Measurements from ENCODE around the gene PDZD4.

The PDZD4 gene

DNA sequence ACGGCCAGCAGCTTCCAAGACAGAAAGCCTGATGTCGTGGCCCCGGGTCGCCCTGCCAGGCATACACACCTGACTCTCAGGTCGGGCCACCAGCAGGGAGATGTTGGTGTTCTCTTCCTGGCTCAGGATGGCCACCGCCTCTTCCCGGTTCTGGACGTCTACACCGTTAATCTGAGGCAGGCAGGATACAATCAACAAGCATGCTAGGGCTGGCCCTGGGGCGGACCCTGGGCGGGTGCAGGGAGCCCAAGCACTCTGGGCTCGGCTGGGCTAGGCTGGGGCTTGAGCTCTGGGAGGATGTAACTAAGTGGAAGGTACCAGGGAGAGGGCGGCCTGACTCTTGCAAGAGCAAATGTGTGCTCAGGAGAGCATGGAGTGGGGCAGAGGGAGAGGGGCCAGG is 24.9 kb downstream of the PDZD4 start:
- no peak for DNase-seq (ENCODE audit: low read depth)

DNA sequence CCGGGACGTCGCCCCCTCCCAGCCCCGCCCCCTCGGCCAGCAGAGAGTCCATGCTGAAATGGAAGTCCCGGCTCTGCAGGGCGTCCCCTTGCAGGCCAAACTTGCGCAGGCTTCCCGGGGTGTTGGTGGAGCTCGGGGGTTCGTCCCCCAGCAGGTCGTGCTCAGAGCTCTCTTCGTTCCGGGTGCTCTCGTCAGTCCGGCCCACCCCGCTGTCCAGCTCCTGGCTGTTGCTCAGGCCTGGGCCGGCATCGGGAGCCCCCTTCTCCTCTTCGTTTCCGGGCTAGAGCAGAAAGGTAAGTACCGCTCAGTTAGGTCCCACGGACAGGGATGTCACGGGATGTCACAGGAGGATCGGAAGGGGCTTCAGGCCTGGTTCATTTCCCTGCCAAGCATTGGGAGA is 25.7 kb downstream of the PDZD4 start:
- no peak for DNase-seq (ENCODE audit: low read depth)

DNA sequence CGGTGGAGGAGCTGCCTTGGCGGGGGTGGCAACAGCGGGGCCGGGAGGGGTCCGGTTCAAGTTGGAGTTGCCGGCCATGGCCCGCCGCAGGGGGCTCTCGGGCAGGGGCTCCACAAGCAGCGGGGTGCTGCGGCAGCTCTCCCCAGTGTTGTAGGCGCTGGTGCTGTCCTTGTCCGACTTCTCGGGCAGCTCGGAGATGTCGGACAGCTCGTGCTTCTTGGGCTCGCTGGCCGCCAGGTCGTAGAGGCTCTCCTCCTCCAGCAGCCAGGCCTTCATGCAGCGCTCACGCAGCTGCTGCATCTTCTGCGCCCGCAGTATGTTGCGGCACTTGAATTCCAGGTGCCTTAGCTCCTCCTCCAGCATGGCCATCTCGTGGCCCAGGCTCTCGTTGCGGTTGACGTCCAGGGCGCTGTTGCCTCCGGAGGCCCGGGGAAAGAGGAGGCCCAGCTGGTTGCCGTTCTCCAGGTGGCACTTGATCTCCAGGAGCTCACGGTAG is 26.2 kb downstream of the PDZD4 start:
- DNase-seq (ENCODE audit: low read depth): no peak

DNA sequence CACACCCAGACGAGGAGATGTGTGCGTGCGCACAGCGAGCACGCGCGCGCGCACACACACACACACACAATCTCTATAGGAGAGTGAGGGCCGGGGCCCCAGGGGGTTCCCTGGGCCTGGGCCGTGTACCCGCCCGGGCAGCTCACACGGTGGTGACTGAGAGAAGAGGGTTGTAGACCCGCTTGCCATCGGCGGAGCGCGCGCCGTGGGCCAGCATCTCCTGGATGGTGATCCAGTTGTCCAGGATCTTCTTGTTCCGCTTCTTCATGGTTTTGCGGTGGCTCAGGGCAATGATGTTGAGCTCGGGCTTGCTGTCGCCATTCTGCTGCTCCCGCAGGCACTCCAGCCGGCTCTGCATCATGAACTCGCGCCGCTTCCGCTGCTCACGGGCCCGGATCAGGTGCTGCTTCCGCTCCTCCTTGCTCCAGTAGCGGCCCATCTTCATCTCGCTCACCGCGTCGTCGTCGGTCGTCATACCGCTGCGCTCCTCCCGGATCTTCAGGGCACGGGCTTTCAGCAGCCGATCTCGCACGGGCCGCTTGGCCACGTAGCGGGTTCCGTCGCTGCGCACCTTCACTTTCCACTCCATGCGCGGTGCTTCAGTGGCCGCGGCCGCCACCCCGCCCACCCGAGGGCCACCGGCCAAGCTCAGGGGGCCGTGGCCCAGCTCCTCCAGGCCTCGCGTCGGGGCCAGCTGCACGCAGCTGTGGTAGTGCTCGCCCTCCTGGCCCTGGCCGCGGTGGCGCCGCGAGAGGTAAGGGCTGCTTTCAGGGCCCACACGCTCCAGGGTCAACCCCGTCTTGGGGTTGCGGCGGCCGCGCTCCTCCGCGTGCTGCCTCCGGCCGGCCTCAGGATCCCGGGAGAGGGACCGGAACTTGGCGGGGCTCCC is 26.9 kb downstream of the PDZD4 start:
- DNase-seq (ENCODE audit: low read depth): no peak

DNA sequence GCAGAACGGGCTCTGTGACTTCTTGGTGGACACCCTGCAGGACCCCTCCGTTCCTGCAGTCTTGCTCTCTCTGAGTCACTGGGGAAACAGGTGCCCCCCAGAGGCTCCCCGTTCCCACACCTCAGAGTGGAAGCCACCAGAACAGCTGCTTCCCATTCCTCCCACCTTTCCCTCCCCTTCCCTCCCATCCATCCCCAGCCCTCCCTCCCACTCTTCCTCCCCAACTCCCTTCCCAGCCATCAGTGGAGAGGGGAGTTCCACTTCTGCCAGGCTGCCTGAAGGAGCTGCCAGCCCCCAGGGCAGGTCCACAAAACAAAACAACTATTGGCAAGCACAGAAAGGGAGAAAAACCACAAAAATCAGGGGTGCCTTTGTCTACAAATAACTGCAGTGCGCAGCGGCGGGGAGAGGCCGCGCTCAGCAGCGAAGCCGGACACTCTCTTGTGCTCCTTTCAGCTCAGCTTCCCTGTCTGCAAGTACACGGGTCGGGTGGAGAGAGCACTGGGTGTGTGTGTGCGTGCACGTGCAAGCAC is 27.8 kb downstream of the PDZD4 start:
- no peak for DNase-seq (ENCODE audit: low read depth)

DNA sequence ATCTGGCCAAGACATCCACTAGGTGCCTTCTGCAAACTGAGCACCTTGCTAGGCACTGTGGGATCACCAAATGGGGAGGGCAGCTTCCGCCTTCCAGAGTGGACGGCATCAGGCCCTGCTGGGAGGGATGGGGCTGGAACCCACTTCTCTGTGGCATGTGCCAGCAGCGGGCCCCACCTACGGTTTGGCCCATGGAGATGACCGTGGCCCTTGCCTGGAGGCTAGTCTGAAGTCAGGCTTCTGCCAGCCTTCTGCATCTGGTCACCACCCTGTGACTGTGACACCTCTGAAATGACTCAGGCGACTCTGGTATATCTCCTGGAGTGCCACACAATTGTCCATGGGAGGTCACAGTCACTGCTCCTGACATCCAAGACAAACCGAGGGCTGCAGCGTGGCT is 28.7 kb downstream of the PDZD4 start:
- DNase-seq (ENCODE audit: low read depth): no peak

DNA sequence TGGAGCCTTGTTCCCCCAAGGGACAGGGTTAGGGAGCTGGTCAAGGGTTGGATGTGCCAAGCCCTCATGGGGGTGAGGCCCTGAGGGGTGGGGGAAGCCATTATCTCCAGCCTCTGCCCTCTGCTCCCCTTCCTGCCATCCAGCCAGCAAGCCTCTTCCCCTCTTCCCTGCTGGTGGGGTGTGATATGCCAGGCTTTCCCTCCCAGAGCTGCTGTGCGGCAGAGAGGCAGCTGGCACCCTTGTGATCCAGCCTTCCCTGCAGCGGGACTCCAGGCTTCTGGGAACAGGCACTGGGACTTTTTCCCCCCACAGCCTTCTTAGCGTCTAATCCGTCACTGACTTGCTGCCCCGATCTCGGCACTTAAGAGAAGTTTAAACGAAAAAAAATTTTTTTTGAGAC is 29.6 kb downstream of the PDZD4 start:
- DNase-seq (ENCODE audit: low read depth): no peak

DNA sequence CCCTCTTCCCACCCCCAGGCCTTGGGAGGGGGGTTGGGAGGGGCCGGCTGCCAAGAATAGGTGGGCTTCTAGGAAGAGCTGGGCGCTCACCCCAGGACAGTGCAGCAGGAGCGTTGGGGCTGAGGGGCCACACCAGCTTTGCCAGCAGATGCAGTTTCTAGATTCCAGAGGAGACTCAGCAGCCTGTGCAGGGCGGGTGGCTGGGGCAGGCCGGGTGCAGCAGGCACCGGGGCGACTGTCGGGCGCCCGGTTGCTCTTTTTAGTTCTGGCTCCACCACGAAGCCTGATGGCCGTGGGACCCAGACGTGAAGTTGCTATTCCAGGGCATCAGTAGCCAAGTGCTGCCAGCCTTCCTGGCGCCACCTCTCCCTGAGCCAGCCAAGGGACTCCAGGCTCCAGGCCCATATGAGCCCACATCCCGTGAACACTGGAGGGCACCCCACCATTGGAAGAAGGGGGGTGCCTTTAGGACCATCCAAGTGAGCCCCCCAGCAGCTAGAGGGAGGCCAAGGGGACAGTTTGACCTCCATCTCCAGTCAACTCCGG is 30.1 kb downstream of the PDZD4 start:
- no peak for DNase-seq (ENCODE audit: low read depth)

DNA sequence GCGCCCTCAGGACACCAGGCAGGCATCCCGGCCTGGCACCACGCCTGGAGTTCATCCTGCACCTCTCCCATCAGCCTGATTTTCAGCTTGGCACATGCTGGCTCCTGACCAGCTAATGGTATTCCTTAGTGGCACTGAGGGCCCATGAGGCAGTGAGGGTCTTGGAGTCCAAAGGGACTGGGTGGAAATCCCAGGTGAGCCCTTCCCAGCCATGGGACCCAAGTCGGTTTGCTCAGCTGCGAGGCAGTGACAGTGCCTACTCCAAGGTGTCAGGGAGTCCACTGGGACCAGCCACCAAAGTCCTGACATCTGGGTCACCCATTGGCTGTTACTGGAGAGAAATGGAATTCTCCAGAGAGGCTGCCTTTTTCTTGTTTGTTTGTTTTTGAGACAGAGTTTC is 31.0 kb downstream of the PDZD4 start:
- DNase-seq (ENCODE audit: low read depth): no peak

DNA sequence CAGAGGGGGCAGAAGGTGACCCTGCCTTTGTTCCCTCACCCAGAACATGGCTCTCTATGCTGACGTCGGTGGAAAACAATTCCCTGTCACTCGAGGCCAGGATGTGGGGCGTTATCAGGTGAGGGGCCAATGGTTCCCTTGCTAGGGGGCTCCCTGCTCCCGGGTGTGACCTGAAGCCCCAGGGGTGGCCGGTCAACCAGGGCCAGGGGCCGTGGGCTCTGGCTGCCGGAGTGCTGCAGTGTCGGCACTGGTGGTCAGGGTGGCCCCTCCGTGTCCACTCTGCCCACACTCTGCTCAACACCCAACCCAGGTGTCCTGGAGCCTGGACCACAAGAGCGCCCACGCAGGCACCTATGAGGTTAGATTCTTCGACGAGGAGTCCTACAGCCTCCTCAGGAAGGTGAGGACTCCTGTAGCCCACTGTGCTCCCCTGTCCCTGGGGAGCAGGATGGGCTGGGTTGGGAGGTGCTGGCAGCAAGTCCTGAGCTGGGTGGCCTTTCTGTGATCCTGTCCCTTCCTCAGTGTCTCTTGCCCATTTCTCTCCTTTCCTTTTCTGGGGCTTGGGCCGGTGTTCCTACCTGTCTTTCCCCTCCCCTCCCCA is 32.8 kb downstream of the PDZD4 start:
- DNase-seq (ENCODE audit: low read depth): no peak

DNA sequence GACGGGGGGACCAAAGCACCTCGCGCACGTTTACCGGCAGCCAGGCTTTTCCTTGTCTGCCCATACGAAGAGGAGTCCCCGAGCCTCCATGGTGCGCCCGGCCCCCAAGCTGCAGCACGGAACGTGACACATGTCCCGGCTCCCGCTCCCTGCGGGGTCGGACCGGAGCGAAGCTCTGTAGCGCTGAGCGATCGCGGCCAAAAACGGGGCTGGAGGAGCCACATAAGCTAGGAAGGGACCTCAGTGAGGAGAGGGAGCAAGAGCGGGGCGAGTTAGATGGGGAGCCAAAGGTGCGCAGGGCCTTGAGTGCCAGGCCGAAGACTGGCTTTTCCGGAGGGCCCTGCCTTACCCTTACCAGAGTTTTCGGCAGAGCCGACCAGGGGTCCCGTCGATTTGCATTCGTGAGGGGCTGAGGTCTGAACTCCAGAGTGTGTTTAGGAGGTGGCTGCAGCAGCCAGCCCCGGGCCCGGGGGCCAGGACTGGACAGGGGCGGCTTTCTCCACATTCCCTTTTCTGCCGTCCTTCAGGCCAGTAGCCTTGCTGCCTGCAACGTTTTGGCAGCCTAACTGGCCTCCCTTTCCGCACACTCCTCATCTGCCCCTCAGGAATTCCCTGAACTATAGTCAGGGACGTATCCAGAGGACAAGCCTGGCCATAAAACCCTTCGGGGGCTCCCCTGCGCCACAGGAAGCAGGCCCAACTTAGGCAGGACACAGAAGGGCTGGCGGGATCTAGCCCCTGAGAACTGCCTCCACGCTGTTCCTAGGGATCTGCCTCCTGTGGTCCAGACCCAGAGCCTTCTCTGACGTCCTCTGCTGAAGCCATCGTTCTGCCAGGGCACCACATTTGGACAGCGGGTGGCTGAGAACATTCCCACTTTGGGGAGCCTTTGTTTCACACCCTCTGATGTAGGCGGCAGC is 35.2 kb downstream of the PDZD4 start:
- peak; percentile 6 for DNase-seq (ENCODE audit: low read depth)

DNA sequence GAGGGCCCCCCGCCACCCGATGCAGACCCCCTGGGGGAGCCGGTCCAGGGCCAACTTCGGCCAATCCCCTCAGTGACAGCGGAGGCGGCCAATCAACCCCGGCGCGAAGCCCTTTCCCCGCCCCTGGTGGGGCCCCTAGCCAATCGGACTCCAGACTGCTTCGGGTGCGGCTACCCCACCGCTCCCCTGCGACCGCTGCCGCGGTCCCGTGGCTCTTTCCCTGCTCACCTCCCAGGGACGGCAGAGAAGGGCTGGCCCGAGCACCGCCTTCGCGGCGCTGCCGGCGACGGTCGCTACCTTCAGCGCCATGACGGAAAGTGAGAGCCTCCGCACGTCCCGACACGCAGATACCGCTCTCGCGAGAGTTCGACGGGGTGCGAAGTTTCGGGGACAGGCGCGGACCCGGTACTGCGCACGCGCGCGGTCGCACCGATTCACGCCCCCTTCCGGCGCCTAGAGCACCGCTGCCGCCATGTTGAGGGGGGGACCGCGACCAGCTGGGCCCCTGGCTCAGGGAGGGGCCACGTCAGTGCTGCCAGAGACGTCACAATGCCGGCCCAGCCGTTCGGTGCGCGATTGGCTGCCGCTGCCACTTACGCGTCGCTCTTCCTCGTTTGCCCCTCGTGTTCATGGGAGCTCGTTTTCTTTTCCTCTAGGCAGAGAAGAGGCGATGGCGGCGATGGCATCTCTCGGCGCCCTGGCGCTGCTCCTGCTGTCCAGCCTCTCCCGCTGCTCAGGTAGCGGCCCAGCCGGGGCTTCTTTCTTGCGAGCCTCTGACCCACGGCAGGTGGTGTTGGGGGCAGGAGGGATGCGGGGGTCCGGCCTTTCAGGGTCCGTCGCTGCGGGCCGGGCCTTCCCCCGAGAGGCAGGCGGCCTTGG is 36.1 kb downstream of the PDZD4 start, which contains the start of the genes IDH3G and SSR4:
Gene IDH3G (minus strand): TSS at position 358 of the 879 bp plus-strand sequence. CDS start 49 bp downstream, at position 309.
Gene SSR4 (plus strand): TSS at position 651 of the 879 bp plus-strand sequence. CDS start 20 bp downstream, at position 671.
- DNase-seq (ENCODE audit: low read depth): peak; percentile 87

DNA sequence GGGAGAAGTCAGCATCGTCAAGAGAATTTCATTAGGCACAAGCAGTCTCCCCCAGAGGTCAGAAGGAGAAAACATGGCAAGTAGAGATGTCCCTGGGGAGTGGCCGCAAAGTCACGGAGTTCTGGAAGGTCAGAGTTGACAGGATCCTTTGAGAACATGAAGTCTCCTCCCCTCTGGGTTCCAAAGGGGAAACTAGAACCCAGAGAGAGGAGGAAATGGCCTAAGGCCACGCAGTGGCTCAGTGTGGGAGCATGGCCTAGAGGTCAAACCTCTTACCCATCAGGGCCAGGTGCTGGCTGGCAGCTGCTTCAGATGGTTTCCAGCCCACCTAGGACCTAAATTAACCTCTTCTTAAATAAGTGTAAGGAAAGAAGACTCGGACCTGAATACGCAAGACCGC is 37.1 kb downstream of the PDZD4 start:
- no peak for DNase-seq (ENCODE audit: low read depth)

DNA sequence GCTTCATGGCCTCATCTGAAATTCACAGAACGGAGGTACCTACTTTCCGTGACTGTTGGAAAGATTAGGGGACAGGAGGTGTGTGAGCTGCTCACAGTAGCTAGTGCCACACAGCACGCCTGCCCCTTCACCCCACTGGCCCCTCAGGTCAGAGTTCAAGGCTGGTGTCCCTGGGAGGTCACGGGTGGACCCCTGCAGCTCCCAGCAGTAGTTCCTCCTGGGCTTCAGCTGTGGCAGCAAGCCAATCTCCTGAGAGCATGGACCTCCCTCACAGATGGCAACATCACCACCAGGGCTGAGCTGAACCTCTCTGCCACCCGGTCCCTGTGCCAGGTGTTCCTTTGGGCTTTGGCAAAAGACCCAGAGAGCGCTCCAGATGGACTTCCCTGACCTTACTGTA is 38.0 kb downstream of the PDZD4 start:
- DNase-seq (ENCODE audit: low read depth): no peak

DNA sequence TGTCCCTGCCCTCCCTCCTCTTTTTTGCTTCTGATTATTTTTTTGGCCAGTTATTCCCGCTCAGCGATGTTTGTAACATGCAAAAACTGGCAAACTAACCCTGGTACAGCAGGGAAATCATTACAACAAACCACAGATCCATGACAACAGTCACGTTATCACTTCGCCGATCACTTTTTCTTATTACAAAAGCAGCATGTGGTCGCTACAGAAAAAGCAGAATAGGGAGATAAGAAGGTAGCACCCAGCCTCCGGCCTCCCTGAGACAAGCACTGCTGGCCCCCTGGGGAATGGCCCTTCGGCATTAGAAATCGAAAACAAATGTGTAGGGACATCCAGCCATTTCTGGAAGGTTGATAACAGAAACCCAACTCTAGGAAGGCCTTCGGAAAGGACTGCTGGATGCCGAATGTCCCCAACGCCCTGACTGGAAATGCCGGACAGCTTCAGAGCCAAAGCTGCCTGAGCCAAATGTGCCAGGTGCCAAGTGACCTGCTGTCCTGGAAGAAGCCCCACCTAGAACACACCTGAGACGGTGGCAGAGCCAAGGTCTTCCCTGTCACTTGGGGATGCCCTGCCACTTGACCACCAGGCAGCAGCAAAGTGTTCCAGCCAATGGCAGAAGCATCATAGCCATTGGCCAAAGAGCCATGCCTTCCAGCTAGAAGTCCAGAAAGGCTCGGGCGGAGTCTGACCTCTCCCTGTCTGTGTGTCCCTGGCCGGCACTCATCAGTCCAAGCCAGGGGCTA is 39.1 kb downstream of the PDZD4 start:
- DNase-seq (ENCODE audit: low read depth): no peak

DNA sequence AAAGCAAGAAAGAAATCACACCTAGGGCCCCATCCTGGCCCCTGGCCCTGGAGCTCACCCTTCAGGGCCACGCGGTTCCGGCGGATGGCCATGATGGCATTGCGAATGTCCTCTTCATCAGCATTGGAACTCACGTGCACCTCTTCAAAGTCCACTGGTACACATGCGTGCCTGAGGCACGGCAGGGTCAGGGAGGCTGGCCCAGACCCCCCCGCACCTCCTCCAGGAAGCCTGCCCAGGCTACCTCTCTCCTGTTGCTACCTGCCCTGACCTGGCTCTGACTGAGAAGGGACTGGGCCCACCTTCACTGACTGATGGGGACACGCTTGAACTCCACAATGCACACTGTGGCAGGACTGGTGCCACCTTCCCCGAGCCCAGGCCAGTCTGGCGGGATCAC is 40.7 kb downstream of the PDZD4 start:
- no peak for DNase-seq (ENCODE audit: low read depth)

DNA sequence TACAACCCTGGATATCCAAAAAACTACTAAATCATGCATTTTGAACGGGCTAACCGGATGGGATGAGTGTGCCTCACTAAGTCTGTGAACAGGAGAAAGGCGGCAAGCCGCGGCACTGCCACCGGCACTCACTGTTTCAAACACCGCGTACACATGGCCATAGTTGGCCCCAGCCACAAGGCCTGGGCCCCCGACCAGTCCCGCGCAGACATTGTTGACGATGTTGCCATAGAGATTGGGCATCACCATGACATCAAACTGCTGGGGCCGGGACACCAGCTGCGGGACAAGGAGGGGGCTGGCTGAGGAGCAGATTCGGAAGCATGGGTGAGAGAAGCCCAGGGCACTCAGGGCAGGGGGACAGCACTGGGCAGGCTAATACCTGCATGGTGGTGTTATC is 43.7 kb downstream of the PDZD4 start:
- DNase-seq (ENCODE audit: low read depth): no peak

DNA sequence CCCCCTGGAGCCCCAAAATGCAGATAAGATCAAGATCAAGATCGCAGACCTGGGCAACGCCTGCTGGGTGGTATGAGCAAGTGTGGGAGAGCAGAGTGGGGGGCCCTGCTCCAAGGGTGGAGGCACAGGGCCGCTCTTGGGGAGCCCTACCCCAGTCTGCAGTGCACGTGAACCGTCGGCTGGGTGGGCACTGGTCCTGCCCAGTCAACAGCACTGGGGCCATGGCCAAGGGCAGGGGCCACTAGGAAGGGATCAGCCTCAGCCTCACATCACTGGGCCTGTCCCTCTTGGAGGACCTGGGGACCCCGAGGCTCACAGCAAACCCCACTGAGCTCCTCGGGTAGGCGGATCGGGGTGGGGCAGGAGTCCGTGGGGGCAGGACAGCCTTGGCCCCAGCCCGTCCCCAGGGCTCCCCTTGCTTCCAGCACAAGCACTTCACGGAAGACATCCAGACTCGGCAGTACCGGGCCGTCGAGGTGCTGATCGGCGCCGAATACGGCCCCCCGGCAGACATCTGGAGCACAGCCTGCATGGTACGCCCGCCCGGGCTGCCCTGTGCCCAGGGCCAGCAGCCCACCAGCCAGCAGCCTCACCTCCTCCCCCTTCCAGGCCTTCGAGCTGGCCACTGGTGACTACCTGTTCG is 45.9 kb downstream of the PDZD4 start:
- no peak for DNase-seq (ENCODE audit: low read depth)

DNA sequence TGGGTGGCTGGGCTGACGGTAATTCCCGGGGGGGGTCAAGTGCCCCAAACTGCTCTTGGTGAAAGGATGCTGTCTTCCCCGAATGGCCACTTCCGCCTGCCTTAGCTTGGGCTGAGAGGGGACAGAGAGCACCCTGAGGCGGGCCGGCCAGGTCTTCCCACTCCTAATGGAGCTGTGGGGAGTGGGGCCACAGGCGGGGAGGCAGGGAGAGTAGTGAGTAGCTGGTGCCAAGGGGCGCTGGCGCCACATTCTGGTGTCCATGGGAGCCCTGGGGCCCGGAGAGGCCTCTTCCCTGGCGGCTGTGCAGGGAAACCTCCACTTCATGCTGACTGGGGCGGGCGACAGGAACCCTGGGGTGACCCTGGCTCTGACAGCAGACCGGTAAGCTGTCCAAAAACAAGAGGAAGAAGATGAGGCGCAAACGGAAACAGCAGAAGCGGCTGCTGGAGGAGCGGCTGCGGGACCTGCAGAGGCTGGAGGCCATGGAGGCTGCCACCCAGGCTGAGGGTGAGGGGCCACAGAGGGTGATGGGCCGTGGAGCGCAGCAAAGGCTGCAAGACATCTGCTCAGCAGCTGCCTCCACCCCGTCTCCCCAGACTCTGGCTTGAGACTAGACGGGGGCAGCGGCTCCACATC is 46.8 kb downstream of the PDZD4 start:
- no peak for DNase-seq (ENCODE audit: low read depth)
